ENCODE measurements around the gene MB21D2.

The MB21D2 gene

GRCh38 chr3:192921793-192922192 lies 4.1 kb upstream of the MB21D2 start:
- DNase-seq = no peak

DNA sequence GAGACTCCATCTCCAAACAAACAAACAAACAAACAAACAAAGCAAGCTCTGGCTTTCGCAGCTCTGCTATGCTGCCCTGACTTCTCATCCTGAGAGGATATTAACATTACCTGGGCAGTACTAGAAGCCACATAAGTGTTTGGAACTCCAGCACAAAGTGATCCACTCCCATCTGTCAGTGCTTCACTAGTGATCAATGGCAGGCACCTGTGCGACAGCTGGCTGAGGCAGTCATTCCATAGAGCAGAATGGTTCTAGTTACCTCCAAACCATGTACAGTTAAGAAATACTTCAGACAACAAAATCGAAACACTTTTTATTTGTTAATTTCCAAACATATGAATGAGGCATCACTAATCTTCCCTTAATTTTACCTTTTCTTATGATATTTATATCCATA lies 2.8 kb upstream of the MB21D2 start:
- DNase-seq = no peak

- DNase-seq = no peak
Observed at GRCh38 chr3:192919901-192920300, 2.2 kb upstream of the MB21D2 start.

GRCh38 chr3:192918275-192918588 lies 576 bp upstream of the MB21D2 start:
- no peak for DNase-seq

- peak in 1 of 2 experiments; percentile 48 for DNase-seq
Observed at GRCh38 chr3:192917028-192917403, 640 bp downstream of the MB21D2 start.

DNA sequence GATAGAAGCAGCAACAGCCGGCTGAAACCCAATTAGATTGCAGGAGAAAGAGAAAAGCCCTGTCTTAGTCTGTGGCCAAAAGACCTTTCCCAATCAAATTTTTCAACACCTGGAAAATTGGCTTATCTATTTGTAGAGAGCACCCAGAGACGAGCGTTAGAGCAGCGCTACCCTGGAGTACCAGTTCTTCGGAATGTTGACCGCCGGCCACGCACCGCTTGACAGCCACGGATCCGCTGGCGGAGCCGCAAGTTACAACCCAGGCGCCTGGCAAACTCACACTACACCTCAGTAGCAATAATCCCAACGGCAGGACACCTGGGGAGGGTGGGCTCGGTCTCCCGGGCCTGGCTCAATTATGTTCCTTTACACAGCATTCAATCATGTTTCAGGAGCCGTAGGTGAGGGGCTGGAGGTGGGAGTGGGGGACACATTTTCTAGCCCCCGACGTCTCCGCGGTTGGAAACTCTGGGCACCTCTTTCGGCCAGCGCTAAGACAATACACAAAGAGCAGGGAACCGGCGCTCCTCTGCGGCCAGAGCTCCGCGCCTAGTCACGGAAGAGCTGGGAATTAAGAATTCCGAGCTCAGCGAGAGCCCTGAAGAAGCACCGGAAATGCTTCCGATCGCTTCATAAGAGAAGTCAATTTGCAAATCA lies 1.2 kb downstream of the MB21D2 start:
- no peak for DNase-seq

GRCh38 chr3:192915722-192916121 lies 1.9 kb downstream of the MB21D2 start:
- no peak for DNase-seq

- no peak for DNase-seq
Observed at GRCh38 chr3:192915304-192915703, 2.4 kb downstream of the MB21D2 start.

DNA sequence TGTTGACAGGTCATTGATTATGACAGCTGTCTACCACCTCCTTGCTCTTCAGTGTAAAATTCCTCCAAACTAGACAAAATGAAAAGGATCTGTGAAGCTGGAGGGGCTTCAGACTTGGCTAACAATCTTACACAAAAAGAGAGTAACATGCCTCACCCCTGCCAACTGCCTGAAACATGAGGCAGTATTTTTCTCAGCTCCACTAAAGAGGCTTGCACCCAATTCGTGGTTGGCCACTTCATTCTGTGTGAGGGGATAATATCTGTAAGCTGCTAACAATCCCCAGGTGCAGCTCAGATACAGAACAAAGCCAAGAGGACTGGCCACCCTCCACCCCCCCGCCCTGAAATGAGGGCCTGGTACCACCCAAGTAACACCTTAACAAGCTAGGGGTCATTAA lies 2.8 kb downstream of the MB21D2 start:
- no peak for DNase-seq

DNA sequence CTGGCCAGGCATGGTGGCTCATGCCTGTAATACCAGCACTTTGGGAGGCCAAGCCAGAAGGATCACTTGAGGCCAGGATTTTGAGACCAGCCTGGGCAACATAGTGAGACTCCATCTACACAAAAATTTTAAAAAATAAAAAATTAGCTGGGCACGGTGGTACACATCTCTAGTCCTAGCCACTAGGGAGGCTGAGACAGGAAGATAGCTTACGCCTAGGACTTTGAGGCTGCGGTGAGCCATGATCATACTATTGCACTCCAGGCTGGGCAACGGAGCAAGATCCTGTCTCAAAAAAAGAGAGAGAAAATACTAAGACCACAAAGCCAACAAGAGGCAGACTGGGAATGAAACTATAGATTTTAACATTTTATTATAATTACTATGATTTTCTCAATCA lies 4.1 kb downstream of the MB21D2 start:
- DNase-seq = no peak

- DNase-seq = no peak
Observed at GRCh38 chr3:192911293-192911692, 6.4 kb downstream of the MB21D2 start.

GRCh38 chr3:192907784-192908183 lies 9.9 kb downstream of the MB21D2 start:
- DNase-seq = no peak

DNA sequence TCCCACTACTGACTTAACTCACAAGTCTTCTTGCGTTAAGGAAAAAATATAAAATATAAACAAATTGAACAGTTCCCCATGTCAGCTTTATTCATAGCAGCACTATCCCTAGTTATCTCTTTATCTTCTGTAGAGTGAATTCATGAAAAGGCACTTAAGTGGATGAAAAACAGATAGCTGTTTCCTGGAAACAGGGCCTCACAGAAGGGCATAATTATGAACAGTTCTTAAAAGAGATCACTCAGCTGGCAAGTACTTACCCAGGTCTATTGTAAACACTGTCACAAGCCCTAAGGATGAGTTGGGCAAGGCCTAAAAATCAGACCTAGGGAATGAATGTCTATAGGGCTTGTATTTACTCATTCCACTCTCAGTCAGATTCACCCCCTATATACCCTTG lies 10.7 kb downstream of the MB21D2 start:
- DNase-seq = no peak

DNA sequence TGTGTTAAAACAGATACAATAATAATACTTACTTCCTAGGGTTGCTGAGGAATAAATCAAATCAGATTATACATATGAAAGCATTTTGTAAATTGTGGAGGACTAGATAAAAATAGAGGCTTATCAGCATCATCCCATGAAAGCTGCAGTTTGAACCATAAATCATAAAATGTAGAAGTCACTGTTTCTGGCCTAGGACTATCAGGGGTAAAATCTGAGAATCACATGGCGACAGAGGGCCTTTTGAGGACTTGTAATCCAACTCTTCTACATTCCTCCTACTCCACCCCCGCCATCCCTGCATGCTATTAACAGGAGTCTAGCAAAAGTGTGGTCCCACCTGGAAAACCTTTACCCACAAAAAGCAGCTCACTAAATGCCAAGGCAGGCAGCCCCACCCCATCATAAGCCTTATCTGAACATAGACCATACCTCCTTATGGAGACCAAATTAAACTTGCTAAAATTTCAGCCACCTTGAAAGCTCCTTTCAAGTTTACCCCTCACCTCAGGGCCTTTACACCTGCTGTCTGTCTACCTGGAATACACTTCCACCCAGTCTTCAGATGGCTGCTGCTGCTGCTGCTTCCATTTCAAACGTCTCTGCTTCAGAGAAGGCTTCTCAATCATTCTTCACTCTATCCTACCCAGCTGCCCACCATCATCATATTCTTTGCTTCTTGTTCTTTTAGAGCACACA lies 11.5 kb downstream of the MB21D2 start:
- DNase-seq = no peak

GRCh38 chr3:192904632-192905289 lies 12.9 kb downstream of the MB21D2 start:
- DNase-seq = no peak

DNA sequence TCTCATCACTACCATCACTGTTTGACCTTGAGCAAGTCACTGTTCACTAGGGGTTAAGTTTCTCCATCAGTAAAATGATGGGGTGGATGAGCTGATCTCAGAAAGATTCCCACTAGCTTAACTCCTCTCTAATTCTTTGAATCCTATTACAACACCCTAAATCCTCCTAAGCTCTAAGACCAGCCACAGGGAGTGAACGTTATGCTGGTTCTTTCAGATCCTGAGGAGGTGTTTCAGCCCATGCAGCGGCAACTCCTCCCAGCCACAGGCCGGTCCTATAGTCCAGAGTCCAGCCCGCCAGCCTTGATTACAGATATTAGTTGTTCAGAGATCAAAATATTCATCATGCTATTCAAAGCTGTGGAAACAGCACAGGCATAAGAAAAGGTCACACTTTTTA lies 15.1 kb downstream of the MB21D2 start:
- DNase-seq = no peak

DNA sequence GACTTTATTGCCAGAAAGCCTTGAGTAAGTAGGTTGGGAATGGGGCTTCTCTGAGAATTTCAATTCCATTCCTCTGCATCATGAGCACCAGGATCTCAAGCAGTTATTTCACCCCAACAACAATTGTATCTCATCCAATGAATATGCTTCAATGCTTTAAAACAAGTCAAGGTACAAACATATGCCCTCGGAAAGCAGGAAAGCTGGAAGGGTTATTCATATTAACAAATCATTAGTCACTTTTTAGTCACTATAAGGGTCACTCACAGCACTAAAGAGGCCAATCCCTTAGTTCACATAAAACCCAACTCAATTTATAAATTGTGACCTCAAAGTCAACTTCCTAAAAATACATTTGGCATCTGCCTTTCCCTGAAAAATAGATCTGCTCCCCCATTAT lies 16.2 kb downstream of the MB21D2 start:
- no peak for DNase-seq

DNA sequence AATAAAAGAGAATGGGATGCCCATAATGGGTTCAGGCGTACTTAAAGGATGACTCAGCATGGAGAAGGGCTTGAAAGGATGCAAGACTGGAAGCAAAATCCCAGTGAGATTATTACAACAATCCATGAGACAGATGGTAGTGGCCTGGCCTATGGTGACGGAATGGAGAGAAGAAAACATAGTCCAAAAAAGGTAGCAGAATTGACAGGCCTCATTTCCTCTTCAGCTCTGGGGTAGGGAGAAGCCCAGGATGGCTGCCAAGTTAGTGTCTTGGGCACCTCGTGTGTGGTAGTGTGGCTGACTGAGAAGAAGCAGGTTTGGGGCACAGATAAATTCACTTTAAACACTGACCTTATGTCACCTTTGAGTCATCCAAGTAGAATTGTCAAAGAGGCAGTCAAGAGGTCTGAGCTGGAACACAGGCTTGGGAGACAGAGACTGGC lies 18.1 kb downstream of the MB21D2 start:
- DNase-seq = peak in 1 of 2 experiments; percentile 18

DNA sequence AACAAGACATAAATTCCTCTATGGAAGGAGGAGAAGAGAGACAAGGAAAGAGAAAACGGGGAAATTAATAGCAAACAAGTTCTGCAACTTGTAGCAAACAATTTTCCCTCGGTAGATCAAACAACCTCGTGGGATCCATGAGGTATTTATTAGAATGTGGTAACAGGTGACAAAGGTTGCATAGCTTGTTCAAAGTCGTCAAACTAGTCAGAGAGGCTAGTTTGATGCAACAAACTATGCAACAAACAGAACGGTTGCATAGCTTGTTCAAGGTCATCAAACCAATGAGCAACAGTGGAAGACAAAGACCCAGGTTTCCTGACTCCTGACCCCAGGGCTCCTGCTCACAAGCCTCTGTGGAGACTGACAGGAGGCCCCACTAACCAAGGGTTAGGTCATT lies 20.7 kb downstream of the MB21D2 start:
- no peak for DNase-seq

- no peak for DNase-seq
Observed at GRCh38 chr3:192896208-192896607, 21.4 kb downstream of the MB21D2 start.

DNA sequence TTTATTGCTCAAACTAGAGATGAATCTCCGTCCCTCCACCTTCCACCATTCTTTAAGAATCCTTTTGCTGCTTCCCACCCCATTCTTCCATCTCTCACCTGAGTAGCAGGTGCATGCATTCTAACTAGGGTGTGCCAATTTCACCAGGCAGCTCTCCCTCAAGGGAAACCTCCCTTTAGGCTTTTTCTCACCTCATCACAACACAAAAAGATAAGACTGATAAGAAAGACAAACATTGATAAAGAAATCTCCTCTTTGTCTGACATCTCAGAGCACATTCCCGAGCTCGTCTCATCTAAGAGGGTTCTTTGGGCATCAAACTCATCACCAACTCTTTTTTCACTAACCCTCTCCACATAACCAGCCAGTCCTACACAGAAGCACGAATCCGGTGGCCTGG lies 23.0 kb downstream of the MB21D2 start:
- DNase-seq = no peak

DNA sequence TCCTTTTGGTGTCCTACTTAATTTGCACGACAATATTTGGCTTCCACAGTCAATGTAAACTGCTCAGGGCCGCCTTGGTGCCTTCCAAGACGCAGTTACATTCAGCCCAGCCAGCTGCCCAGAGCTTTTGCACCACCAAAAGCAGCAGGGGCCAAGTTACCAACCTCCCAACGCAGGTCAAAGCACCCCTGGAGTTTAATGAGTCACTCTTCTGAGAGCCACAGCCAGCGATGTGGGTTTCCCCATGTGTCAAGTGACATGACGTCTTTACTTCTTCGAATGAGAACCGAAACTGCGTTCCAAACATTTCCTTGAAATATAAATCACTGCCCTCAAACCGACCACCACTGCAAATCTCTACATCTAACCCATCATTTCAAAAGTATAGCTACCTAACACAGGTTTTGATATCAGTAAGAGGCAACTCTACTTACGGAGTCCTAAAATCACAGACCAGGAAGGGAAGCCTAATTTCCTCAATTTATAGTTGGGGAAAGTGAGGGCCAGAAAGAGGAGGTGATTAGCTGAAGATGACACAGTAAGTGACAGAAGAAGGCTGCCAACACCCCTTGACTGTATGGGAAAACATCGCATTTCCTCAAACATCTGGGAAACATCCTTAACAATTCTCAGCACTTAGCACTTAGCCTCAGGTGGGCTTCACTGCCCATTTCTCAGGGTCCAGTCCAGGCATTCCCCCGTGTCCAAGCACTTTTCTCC lies 24.5 kb downstream of the MB21D2 start:
- no peak for DNase-seq

Measured in NCI-H446 (cell line).